Putamen (tissue), 1 donor: ENCODE data around the gene VWA3B.
"Not testable (repeated sequence)": the region's sequence is repeated elsewhere in the genome, so short reads cannot be mapped to it uniquely, and the experiment has no call there.

ENCODE experiments used
- DNase-seq: peaks from one replicate; pipeline ENCODE4 v3.0.0-alpha.2; 2016; ENCODE audit warnings: low spot score

VWA3B gene

GRCh38 chr2:98299211-98299905 lies 212.4 kb downstream of the VWA3B start:
- no peak for DNase-seq

GRCh38 chr2:98300141-98300874 lies 213.3 kb downstream of the VWA3B start:
- DNase-seq, result no peak

GRCh38 chr2:98301469-98301868 lies 214.5 kb downstream of the VWA3B start:
- DNase-seq, result no peak

GRCh38 chr2:98307131-98307696 lies 220.2 kb downstream of the VWA3B start:
- not testable (repeated sequence) for DNase-seq

GRCh38 chr2:98308068-98308467 lies 221.1 kb downstream of the VWA3B start:
- no peak for DNase-seq

- no peak for DNase-seq
Observed at GRCh38 chr2:98308532-98308931, 221.6 kb downstream of the VWA3B start.

GRCh38 chr2:98309580-98309979 lies 222.6 kb downstream of the VWA3B start:
- no peak for DNase-seq

- DNase-seq, result no peak
Observed at GRCh38 chr2:98310010-98310409, 223.0 kb downstream of the VWA3B start.

- no peak for DNase-seq
Observed at GRCh38 chr2:98311090-98311489, 224.1 kb downstream of the VWA3B start.

GRCh38 chr2:98311771-98312545 lies 225.0 kb downstream of the VWA3B start:
- no peak for DNase-seq

GRCh38 chr2:98313492-98314250 lies 226.7 kb downstream of the VWA3B start:
- no peak for DNase-seq

GRCh38 chr2:98314251-98314650 lies 227.3 kb downstream of the VWA3B start:
- no peak for DNase-seq

GRCh38 chr2:98315957-98316356 lies 229.0 kb downstream of the VWA3B start:
- DNase-seq, result no peak

- DNase-seq, result no peak
Observed at GRCh38 chr2:98317214-98317613, 230.2 kb downstream of the VWA3B start.

GRCh38 chr2:98320171-98320570 lies 233.2 kb downstream of the VWA3B start:
- DNase-seq, result not testable (repeated sequence)

GRCh38 chr2:98324181-98324580 lies 237.2 kb downstream of the VWA3B start:
- no peak for DNase-seq

GRCh38 chr2:98327776-98328175 lies 240.8 kb downstream of the VWA3B start:
- DNase-seq, result no peak

GRCh38 chr2:98329549-98329948 lies 242.6 kb downstream of the VWA3B start:
- no peak for DNase-seq

GRCh38 chr2:98332989-98333388 lies 246.0 kb downstream of the VWA3B start:
- DNase-seq, result no peak

GRCh38 chr2:98333922-98334321 lies 247.0 kb downstream of the VWA3B start:
- no peak for DNase-seq

- peak; percentile 2 for DNase-seq
Observed at GRCh38 chr2:98334439-98335078, 247.6 kb downstream of the VWA3B start.
